Liver (tissue), 3 donors: ENCODE measurements around the gene ZMPSTE24.

Experiments
- CTCF ChIP-seq: fragments of 150-350 bp; IDR thresholded peaks from 2 replicates; pipeline ENCODE4 v1.5.1; 2017; ENCODE audit warnings: improper control_type of control experiment, low read depth, low read length; ENCODE audit not compliant: missing input control
- FOXA2 ChIP-seq: IDR thresholded peaks from 2 replicates; pipeline ENCODE4 v1.6.1; 2016; ENCODE audit warnings: antibody characterized with exemption
- GABPA ChIP-seq, 2 donors: IDR thresholded peaks in 1 of 2; conservative IDR thresholded peaks in 1 of 2; 2 replicates each; pipeline ENCODE4 v1.6.1; 2016; ENCODE audit warnings: antibody characterized with exemption in 2 of 2, mild to moderate bottlenecking in 1 of 2, moderate library complexity in 1 of 2
- REST ChIP-seq: IDR thresholded peaks from 2 replicates; pipeline ENCODE4 v1.6.1; 2016; ENCODE audit warnings: antibody characterized with exemption, mild to moderate bottlenecking
- YY1 ChIP-seq: IDR thresholded peaks from 2 replicates; pipeline ENCODE4 v1.6.1; 2016; ENCODE audit warnings: antibody characterized with exemption, mild to moderate bottlenecking
- donor health status: healthy.
- donor health status: healthy.

GRCh38 chr1:40291293-40291692 is 33.3 kb downstream of the ZMPSTE24 start:
- no peak for TF ChIP-seq CTCF
- TF ChIP-seq YY1: no peak
- no peak for TF ChIP-seq REST
- no peak for TF ChIP-seq FOXA2
- TF ChIP-seq GABPA (IDR thresholded peaks at IDR 0.05 in 1 of 2, conservative IDR thresholded peaks at IDR 0.05 in 1 of 2): no peak
